Parathyroid adenoma (tissue), 2 donors: ENCODE results near the gene TIMP2.
"Not testable (repeated sequence)": the region's sequence is repeated elsewhere in the genome, so short reads cannot be mapped to it uniquely, and the experiment has no call there.

Source experiments
- H2AFZ ChIP-seq: fragments of 300-600 bp; sonication (generic); one replicate; pipeline ENCODE4 v1.7.0; 2017; ENCODE audit warnings: antibody characterized with exemption, mild to moderate bottlenecking
- H3K27ac ChIP-seq: fragments of 300-600 bp; sonication (generic); one replicate; pipeline ENCODE4 v1.7.0; 2017
- H3K27me3 ChIP-seq: fragments of 300-600 bp; sonication (generic); one replicate; pipeline ENCODE4 v1.7.0; 2017; ENCODE audit warnings: low read length; ENCODE audit not compliant: control insufficient read depth, insufficient read depth
- H3K36me3 ChIP-seq: fragments of 300-600 bp; sonication (generic); one replicate; pipeline ENCODE4 v1.7.0; 2017; ENCODE audit warnings: low read length; ENCODE audit not compliant: control insufficient read depth, insufficient read depth
- H3K4me1 ChIP-seq: fragments of 300-600 bp; sonication (generic); one replicate; pipeline ENCODE4 v1.7.0; 2017; ENCODE audit warnings: control low read depth
- H3K4me2 ChIP-seq: fragments of 300-600 bp; sonication (generic); one replicate; pipeline ENCODE4 v1.7.0; 2017; ENCODE audit warnings: low read length
- H3K4me3 ChIP-seq: fragments of 300-600 bp; sonication (generic); one replicate; pipeline ENCODE4 v1.7.0; 2017; ENCODE audit warnings: low read depth, low read length
- H3K79me2 ChIP-seq: fragments of 300-600 bp; sonication (generic); one replicate; pipeline ENCODE4 v1.7.0; 2017; ENCODE audit warnings: control low read depth
- H3K9ac ChIP-seq: fragments of 300-600 bp; sonication (generic); one replicate; pipeline ENCODE4 v1.7.0; 2017; ENCODE audit warnings: mild to moderate bottlenecking
- H3K9me3 ChIP-seq: fragments of 300-600 bp; sonication (generic); one replicate; pipeline ENCODE4 v1.7.0; 2017; ENCODE audit warnings: low read length; ENCODE audit not compliant: control insufficient read depth
- TF ChIP-seq, protein P1 (sequence below): fragments of 300-600 bp; sonication (generic); IDR thresholded peaks from one replicate; pipeline ENCODE4 v1.7.0; 2017; ENCODE audit warnings: antibody characterized with exemption, mild to moderate bottlenecking
- donor health status: primary hyperparathyroidism.

TIMP2 gene

DNA sequence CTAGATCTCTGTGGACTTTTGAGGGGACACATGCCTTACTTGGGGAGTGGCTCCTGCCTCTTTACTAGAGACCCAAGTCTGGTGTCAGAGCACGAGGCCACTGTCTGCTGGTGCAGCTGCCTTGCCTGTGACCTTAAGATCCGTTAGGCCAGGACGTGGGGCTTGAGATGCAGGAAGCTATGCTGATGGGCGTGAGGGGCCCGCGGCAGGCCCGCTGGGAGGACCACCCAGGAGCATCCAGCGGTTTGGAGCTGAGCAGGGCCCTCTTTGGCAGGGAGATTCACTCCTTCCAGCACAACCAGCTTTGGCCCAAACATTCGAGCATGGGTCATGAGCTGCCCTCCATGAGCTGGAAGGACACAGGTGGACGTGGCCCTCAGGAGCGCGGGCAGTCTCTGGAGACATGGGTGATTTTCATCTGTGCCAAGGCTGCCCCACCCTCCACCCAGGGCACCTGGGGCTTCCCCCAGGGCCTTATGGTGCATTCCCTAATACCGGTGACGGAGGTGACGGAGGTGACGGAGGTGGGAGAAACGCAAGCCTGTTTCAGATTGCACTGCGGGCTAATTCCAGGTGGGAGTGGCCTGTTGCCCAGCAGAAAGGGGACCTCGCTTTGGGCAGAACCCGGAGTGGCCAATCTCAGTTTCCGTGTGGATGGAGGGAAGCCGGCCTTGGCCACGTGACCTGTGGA, 41.9 kb upstream of the TIMP2 start:
- TF ChIP-seq, protein P1, sequence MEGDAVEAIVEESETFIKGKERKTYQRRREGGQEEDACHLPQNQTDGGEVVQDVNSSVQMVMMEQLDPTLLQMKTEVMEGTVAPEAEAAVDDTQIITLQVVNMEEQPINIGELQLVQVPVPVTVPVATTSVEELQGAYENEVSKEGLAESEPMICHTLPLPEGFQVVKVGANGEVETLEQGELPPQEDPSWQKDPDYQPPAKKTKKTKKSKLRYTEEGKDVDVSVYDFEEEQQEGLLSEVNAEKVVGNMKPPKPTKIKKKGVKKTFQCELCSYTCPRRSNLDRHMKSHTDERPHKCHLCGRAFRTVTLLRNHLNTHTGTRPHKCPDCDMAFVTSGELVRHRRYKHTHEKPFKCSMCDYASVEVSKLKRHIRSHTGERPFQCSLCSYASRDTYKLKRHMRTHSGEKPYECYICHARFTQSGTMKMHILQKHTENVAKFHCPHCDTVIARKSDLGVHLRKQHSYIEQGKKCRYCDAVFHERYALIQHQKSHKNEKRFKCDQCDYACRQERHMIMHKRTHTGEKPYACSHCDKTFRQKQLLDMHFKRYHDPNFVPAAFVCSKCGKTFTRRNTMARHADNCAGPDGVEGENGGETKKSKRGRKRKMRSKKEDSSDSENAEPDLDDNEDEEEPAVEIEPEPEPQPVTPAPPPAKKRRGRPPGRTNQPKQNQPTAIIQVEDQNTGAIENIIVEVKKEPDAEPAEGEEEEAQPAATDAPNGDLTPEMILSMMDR, result no peak
- no peak overlapping the region for H3K4me3 ChIP-seq
- H3K36me3 ChIP-seq, result no peaks in the 10 kb centered on the region
- H3K4me1 ChIP-seq, result peaks cover 7% of the 10 kb centered on the region
- H3K9ac ChIP-seq, result no peak overlapping the region
- H3K4me2 ChIP-seq, result no peak overlapping the region
- no peaks in the 10 kb centered on the region for H3K9me3 ChIP-seq
- H3K27ac ChIP-seq, result no peak overlapping the region
- H3K27me3 ChIP-seq, result no peaks in the 10 kb centered on the region
- H2AFZ ChIP-seq, result no peak overlapping the region
- no peaks in the 10 kb centered on the region for H3K79me2 ChIP-seq

DNA sequence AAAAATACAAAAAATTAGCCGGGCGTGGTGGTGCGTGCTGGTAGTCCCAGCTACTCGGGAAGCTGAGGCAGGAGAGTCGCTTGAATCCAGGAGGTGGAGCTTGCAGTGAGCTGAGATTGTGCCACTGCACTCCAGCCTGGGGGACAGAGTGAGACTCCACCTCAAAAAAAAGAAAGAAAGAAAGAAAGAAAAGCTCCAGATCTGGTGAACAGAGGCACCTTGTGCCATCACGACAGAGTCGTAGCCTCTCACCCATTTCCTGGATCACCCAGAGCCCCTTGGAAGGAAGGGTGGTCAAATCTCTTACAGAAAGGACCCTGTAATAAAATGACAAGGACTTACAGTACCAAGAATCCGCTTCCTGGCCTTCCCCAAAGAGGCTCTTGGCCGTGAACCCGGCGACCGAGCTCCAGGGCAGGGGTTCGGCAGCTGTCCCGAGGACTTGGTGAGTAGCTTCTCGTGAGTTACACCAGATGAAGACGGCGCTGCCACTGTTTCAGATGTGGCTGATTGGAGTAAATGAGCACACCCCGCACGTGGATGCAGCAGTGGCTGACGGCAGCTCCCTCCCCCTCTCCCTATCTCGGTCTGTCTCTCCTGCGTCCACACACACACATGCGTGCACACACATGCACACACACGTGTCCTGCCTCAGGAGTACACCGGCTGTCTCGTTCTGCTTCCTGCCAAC, 41.1 kb upstream of the TIMP2 start:
- H2AFZ ChIP-seq, result no peak overlapping the region
- H3K27me3 ChIP-seq, result no peaks in the 10 kb centered on the region
- H3K9ac ChIP-seq, result no peak overlapping the region
- no peaks in the 10 kb centered on the region for H3K9me3 ChIP-seq
- peaks cover 4% of the 10 kb centered on the region for H3K4me1 ChIP-seq
- TF ChIP-seq, protein P1, result no peak
- no peaks in the 10 kb centered on the region for H3K79me2 ChIP-seq
- no peak overlapping the region for H3K4me2 ChIP-seq
- no peak overlapping the region for H3K27ac ChIP-seq
- H3K36me3 ChIP-seq, result no peaks in the 10 kb centered on the region
- H3K4me3 ChIP-seq, result no peak overlapping the region

DNA sequence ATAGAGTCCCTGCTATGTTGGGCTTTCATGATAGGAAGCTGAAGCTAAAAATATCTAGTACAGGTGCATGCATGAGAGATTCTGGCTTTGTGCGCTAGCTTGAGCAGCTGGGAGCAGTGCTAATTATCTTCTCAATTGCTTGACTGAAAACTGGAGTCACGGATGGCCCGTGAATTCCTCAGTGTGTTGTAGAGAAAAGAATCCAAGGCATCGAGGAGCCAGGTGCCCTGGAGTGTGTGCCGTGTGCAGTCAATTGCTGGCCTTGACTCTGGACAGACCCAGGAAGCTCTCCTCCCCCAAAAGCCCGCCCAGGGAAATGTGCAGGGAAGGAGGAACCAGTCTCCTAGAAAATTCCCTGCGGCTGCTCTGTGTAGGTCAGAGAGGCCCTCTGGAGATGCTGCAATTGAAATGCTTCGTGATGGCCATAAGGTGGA, 40.3 kb upstream of the TIMP2 start:
- Histone ChIP-seq H2AFZ (no peak overlapping the region), H3K27ac (no peak overlapping the region), H3K27me3 (no peaks in the 10 kb centered on the region), H3K9ac (no peak overlapping the region), H3K4me3 (no peak overlapping the region), H3K4me2 (no peak overlapping the region), H3K79me2 (no peaks in the 10 kb centered on the region), H3K4me1 (no peaks in the 10 kb centered on the region), H3K36me3 (no peaks in the 10 kb centered on the region), H3K9me3 (no peaks in the 10 kb centered on the region)
- TF ChIP-seq, protein P1, result no peak

DNA sequence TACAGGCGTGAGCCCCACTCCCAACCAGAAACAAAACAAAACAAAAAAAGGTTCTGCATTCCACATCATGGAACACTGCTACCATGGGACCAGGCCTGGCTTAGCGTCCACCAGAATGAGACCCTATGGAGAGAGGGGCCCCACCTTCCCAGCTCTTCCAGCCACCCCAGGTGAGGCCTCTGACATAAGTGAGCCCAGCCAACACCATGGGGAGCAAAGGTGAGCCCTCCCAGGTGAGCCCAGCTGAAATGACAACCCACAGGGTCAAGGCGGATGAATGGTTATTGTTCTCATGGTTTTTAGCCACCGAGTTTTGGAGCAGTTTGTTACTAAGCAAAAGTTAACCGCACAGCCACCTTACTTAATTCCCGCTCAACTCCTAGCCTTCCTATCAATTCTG, 38.2 kb upstream of the TIMP2 start:
- Histone ChIP-seq H3K27ac (no peak overlapping the region), H3K27me3 (no peaks in the 10 kb centered on the region), H3K4me3 (no peak overlapping the region), H3K79me2 (no peaks in the 10 kb centered on the region), H3K4me1 (no peaks in the 10 kb centered on the region), H3K9ac (no peak overlapping the region), H3K36me3 (no peaks in the 10 kb centered on the region), H2AFZ (no peak overlapping the region), H3K9me3 (no peaks in the 10 kb centered on the region), H3K4me2 (no peak overlapping the region)
- TF ChIP-seq, protein P1, result no peak

DNA sequence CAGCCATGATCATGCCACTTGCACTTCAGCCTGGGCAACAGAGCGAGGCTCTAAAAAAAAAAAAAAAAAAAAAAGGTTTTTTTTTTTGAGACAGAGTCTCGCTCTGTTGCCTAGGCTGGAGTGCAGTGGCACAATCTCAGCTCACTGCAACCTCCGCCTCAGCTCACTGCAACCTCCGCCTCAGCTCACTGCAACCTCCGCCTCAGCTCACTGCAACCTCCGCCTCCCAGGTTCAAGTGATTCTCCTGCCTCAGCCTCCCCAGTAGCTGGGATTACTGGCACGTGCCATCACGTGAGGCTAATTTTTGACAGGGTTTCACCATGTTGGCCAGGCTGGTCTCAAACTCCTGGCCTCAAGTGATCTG, 37.8 kb upstream of the TIMP2 start:
- not testable (repeated sequence) for H3K4me3 ChIP-seq, H3K27ac ChIP-seq

More for the DNA sequence above, 37.8 kb upstream of the TIMP2 start:
- not testable (repeated sequence) for H2AFZ ChIP-seq, H3K4me1 ChIP-seq, H3K9me3 ChIP-seq, H3K79me2 ChIP-seq, H3K27me3 ChIP-seq, H3K36me3 ChIP-seq, H3K9ac ChIP-seq, H3K4me2 ChIP-seq
